NCI-H1092 treated with DMSO at 0.1 percent for 48 hours (cell line): ENCODE data around the gene OGFRL1.

ENCODE experiments used
- DNase-seq: peaks from one replicate; lab custom pipeline; 2025; lab: John Stamatoyannopoulos, UW

OGFRL1 gene

DNA sequence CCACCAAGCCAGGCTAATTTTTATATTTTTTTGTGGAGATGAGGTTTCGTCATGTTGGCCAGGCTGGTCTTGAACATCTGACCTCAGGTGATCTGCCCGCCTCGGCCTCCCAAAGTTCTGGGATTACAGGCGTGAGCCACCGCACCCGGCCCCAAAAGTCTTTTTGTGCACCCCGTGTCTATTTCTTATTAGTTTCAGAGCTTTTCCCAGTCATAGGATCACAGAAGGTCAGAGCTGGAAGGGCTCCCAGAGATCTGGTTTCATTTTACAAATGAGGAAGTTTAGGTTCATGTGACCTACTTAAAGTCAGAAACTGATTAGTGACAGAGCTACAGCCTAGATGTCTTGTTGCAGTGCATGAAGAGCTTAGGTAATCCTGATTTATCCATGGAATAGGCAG is 1.6 kb upstream of the OGFRL1 start:
- no peak for DNase-seq

DNA sequence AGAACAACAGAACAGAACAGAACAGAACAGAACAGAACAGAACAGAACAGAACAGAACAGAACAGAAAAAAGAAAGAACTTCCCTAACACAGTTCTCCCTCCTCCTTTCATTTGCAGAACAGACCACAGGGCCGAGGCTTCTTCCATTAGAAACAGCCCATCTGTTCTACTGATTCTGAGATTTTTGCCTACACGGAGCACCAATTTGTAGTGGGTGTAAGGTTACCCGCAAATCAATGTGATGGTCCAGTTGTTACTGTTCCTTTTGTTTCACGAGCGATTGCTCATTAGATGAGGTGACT is 734 bp upstream of the OGFRL1 start:
- DNase-seq: no peak

DNA sequence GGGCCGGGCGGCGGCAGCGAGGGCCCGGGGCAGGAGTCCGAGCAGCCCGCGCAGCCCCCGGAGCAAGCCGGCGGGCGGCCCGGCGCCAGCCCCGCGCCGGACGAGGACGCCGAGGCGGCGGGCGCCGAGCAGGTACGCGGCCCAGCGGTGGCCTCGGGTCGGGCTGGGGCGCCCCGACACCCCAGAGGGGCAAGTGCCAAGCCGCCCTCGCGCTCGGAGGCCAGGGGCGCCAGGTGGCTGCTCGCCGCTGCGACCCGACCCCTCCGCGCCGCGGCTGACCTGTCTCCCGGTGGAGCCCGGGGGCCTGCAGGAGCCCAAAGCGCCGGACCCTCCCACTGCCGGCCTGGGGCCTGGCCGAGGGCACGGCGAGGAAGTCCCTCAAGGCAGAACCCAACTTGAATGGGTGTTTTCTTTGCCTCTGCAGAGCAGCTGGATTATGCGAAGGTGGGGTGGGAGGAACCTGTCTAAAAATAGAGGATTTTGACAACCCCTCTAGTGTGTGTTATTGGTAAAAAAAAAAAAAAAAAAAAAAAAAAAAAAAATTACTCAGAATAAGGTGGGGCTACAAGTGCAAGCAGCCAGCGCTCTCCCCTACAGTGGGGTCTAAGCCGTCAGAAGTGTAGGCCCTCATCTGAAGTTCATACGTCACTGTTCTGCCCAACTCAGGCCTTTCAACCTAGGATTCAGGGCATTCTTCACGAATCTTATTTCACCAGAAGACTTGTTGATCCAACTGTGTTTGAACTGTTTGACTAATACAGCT is 609 bp downstream of the OGFRL1 start:
- peak; percentile 3 for DNase-seq

DNA sequence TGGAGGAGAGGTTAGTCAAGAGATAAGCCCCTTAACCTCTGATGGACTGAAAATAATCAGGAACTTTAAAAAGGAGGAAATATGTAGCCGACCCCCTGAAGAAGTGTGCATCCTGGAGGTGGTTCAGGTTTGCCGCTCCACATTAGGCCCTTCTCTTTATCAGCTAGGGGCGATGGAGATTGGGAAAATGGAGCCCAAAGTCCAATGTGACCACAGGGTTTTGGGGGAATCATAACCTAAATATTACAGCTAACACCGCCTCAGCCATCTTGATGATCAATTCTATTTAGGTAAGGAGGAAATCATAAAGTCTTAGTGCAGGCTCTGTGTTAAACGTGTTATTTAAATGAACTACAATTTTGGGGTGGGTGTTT is 1.2 kb downstream of the OGFRL1 start:
- no peak for DNase-seq

DNA sequence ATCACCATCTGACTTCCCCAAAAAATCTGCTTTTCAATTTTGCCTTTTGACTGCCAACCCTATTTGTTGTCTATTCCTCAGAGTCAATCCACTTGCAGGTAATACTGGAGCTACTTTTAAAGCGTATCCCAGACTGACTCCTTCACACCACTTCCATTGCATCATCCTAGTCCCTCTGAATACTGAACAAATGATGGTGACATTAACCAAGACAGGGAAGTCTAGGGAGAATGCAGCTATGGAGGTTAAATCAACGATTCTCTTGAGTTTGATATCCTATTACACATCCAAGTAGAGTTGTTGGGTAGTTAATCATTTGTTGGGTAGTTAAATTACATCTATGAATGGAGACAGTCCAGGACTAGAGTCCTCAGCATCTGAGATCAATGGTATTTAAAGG is 2.0 kb downstream of the OGFRL1 start:
- no peak for DNase-seq

DNA sequence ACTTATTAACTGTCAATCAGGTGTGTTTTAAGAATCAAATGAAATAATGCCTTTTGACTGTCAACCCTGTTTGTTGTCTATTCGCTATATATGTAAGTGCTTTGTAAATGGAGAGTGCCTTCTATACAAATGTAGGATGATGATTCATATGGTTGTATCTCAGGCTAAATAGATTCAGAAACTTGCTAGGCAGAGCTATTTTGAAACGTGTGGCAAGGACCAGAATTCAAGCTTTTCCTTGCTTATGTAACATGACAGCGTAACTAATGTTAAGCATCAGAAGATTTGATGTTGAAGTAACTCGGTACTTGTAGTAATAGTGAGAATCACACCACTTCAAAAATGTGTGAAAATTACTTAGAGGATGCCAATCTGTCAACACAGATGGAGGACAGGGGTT is 3.4 kb downstream of the OGFRL1 start:
- no peak for DNase-seq

DNA sequence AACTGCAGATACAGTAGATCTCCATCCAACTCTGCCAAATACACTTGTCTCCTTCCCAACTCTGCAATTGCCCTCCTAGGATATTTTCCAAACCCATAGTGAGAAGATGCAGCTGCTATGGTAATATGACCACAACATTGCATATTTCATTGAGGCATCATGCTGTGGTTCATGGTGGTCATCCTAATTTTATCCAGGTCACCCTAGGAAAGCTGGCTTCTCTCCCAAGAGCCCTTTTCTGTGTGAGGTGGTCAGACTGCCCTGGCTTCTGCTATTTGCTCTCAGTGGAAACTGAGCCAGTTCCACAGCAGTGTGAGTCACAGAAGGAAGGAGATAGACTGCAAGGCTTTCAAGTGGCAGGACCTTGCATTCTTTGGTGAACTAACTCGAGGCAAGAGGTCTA is 5.5 kb downstream of the OGFRL1 start:
- no peak for DNase-seq

DNA sequence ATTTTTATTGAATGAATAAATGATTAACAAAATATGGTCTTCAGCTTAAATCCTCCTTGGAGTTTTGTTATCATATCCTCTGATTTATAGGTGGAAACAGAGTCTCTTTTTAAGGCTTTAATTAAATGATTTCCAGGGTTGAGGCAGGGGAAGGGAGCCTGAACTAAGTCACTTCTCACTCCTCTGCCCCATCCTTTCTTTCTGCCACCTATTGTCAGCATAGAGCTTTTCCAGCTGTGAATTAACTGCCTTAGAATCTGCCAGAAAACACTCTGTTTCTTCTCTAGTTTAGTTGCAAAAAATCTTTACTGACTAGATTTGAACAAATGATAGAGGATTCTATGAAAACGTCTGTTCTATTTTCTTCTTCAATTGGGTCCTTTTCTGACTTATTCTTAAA is 9.8 kb downstream of the OGFRL1 start:
- DNase-seq: no peak

DNA sequence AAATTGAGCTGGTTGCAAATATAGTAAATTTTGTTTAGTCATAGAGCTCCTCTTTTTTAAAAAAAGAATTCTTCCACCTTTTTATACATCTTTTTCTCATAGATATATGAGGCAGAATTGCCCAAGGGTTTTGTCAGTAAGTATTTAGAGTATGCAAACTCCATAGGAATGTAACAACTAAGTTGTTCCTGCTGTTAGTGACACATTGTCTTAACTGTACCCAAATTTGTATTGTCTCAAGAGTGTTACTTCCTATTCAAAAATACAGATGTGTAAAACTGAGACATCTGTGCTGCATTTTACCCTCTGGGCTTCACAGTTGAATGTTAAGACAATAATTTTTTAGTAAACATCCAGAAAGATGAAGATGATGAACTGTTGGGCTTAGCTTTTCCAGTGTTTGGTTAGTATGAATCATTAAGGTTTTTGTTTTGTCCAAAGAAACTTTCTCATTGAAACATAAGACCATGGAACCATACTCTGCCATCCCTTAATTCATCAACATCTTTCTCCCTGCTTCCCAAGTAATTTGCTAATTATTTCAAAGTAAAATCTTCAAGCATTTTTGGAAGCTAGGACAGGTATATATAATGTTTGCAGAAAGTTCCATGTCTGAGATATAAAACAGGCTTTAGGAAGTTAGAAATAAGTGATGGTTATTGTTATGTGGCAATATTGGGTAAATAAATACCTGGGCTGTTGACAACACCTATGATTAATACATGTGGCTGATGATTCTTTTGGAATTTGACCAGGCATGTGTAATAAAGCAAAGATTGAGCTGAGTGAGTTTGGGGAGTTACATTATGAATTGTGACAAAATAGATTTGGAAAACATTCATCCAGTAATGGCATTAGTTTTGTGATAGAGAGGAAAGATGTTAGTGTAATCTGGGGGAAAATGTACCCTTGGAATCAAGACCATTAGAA is 11.2 kb downstream of the OGFRL1 start:
- no peak for DNase-seq

DNA sequence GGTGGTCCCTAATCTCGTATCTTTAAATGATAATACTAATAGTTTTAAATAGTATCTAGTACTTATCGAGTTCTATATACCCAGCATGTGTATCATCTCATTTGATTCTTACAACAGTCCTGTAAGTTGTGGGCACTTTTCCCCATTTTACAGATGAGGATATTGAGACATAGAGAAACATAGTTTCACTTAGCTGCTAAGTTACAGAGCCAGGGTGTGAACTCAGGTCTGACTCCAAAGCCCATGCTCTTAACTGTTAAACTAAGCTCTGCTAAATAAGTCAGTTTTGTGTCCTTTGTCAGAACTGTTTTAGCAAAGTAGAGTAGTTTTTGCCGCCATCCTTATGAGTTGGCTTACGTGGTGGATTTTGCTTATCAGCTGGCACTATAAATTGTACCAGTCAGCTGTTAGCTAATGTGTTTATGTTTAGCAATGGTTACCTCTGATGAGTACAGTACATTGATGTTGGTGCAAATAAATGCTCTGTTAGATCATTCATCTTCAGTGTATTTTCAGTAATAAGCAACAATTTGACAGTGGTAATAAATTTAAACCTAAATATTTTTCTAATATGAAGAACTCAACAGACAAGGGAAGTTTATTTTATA is 12.1 kb downstream of the OGFRL1 start:
- DNase-seq: no peak

DNA sequence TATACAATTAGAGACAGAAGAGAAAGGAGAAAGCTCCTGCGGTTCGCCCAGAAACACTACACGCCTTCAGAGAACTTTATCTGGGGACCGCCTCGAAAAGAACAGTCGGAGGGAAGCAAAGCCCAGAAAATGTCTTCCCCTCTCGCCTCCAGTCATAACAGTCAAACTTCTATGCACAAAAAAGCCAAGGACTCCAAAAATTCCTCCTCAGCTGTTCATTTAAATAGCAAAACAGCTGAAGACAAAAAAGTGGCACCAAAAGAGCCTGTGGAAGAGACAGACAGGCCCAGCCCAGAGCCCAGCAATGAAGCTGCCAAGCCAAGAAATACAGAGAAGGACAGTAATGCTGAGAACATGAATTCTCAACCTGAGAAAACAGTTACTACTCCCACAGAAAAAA is 12.9 kb downstream of the OGFRL1 start:
- DNase-seq: no peak

DNA sequence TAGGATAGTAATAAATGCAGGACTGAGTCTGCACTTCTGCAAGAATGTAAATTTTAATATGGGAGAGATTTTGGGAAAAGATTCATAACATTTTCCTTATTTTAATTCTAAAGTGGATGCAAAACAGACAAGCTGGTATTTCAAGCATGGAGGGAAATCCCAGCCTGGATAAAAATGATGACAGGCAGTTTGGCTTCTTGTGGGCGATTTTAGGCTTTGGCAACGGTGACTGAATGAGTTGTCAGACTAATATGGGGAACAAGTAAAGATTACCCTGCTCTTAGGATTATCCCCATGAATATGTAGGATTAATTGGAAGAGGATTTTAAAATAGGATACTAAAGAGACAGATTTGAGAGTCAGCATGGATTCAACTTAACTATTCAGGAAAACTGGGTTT is 21.0 kb downstream of the OGFRL1 start:
- no peak for DNase-seq

DNA sequence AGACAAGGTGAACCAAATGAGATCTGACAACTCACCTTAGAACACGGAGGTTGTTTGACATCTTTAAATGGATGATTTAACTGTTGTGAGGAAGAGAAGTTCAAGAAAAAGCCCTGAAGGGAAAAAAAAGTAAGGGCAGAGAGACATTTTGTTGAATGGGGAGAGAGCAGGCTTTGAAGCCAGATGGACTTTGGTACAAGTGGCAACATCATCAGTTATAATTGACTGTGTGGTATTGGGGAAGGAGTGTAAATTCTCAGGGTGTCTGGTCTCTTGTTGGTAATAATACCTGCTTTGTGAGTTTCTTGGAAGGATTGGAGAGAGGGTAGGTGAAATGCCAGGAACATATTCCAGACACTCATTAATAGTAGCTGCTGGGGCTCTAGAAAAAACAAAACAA is 21.6 kb downstream of the OGFRL1 start:
- no peak for DNase-seq

DNA sequence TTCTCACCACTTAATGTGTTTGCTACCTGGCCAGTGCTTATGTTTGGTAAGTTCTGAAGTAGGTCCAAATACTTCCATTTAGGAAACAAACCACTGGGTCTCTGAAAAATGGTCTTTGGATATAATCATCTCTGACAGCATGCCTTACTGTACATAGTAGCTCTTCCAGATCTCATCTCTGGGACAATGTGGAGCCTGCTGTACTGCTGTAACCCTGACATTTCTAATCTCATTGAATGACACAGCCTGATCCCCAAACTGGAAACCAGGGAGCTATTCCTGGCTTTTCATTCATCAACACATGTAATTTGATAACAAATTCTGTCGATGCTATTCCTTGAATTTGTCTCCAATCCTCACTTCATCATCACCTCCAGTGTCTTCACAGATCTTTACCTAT is 23.5 kb downstream of the OGFRL1 start:
- no peak for DNase-seq

DNA sequence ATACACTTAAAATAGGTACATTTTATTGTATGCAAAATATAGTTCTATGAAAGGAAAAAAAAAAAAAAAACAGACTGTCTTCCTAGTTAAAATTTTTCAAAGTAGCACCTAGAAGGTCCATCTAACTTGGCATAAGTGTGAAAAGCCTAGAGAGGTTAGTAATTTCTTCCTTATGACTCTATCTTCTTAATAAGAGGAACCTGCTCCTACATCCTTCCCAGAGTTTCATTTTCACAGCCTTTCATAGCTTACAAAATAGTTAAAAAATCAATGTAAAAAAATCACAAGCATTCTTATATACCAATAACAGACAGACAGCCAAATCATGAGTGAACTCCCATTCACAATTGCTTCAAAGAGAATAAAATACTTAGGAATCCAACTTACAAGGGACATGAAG is 28.8 kb downstream of the OGFRL1 start:
- no peak for DNase-seq

DNA sequence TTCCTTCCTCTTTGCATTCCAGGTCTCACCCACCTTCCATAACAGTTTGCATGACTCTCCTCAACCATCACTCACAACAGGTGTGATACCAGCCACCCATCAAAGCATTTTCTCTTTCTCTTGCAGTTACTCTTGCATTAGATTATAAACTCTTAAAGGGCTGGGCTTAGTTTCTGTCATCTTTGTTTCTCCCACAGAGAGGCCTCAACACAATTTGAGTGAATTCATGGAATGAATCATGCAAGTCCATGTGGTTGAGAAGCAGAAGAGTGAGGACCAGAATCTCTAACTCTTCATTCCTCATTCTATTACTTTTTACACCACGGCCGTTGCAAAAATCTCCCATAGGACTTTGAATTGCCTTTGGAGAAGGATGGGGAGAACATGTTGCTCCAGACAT is 31.4 kb downstream of the OGFRL1 start:
- no peak for DNase-seq

DNA sequence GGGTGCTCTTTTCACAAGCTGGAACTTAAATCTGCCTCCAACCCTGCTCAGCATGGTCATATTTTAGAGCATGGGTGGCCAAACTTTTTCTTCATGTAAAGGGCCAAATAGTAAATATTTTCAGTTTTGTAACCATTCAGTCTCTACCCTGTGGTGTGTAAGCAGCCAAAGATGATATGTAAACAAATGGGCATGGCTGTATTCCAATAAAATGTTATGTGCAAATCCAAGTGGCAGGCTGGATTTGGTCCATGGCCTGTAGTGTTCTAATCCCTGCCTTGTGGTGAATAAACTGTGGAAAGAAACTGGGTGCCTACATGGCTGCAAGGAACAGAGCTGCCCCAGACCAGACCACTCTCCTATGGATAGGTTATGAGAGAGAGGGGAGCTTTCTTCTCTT is 32.7 kb downstream of the OGFRL1 start:
- DNase-seq: no peak

DNA sequence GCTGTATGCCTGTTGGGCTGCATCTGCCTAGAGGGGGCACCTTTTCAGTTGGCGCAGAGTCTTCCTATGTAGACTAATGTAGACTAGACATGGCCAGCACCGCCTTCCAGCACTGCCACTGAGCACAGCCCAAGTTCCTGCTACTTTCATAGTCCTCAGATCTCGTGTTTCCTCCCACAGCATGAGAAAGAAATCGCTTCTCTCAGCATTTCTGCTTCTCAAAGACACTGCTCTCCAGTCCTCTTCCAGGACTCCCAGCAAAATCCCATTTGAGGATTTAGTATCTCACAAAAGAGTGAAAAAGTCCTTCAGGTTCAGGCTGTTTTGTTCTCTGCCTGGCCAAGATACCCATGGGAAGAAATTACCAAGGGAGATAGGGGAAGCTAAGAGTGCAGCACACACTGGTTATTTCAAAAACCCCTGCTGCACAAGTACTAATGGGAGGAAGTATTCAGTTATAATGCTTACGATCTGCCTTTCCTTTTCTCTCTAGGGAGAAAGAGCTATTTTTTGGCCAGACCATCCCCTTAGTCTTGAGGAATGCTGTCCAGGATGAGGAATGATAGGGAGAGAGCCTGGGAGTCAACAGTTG is 35.7 kb downstream of the OGFRL1 start:
- no peak for DNase-seq

DNA sequence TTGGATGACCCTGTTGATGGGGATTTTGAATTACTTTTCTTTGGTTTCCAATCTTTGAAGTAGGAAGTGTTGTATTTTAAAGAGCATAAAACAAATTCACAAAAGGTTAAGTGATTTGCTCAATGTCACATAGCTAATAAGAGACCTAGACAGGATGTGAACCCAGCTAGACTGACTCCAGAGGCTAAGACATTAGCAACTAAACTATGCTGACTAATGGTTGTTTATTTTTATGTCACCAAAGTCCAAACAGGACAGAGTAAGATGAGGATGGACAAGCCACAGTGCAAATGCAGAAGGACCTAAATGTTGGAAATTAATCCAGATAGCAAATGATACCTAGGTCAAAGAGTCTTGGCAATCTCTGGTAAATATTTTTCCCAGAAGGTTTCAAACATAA is 38.0 kb downstream of the OGFRL1 start:
- DNase-seq: no peak

DNA sequence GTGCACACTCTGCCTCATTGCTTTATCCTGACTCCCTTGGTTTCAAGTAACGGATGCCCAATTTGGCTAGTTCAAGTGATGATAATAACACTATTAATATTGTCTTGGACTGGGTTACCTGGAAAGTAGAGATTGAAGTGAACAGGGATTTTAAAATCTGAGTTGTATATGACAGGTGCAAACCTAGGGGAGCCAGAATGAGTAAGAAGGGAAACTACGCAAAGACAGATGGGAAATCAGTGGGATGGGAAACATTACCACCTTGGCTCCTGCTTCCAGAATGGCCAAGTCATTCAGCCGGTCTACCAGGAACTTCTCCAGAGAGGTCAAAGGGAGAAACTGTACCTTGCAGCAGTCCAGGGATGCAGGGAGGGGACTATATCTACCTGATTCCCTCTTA is 41.9 kb downstream of the OGFRL1 start:
- DNase-seq: no peak

DNA sequence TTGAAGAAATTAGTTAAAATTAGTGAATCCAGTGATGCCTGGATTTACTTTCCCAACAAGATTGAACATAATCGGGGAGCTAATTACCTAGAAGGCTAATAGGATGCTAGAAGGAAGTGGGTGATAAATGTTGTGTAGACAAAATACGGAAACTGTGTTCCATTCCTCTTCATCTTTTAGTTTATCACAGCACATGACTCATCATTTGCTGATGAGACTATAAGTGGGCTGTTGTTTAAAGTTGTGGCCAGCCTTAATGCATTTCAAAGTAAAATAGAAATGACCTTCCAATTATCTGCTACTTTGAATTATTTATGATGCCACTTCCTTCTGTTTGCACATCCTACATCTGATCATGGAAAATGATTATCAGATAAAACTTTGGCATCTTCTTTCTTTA is 43.4 kb downstream of the OGFRL1 start:
- DNase-seq: no peak

DNA sequence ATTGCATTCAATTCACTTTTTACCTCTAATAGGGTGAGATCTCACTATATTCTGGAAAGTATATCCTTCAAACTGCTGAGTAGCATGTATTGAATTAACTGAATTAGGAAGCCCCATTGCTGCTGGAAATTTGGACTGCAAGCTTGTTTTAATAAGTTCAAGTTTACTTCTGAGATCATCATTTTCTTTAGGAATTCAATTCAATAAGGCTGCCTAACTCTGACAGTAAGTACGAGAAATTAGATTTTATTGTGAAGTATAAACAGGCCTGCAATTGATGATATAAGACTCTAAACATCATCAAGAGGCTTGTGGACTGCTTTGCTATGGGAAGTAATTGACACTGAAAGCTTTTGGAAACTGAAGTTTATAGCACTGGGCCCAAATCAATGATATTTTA is 44.4 kb downstream of the OGFRL1 start:
- no peak for DNase-seq

DNA sequence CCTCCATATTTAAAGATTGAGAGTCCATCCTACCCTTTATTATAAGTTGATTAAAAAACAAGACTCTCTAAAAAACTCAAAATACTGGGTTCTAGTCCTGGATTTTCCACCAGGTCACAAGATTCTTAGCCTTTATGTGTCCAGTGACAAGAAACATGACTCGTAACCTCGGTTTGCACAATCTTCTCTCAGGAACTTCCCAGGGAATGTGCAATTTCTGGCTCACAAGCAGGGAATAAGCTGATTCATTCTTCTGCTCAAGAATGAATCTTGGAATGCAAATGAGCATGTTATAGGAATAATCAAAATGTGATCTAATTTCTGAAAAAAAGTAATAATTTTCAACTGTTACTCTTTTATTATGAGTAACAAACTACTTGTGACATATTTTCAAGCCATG is 45.1 kb downstream of the OGFRL1 start:
- no peak for DNase-seq
